Measurements from ENCODE around the gene TAS2R13.

Gene TAS2R13, protein sequence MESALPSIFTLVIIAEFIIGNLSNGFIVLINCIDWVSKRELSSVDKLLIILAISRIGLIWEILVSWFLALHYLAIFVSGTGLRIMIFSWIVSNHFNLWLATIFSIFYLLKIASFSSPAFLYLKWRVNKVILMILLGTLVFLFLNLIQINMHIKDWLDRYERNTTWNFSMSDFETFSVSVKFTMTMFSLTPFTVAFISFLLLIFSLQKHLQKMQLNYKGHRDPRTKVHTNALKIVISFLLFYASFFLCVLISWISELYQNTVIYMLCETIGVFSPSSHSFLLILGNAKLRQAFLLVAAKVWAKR

GRCh38 chr12:10909462-10909861 is at the start of gene TAS2R13:
TSS of gene TAS2R13 (minus strand) at chr12:10909562. CDS start at chr12:10909298, 264 bp downstream.
- no peak for DNase-seq (ENCODE audit: low read depth, low spot score)
- H3K27ac ChIP-seq: no peak within 1 kb of the TSS

DNA sequence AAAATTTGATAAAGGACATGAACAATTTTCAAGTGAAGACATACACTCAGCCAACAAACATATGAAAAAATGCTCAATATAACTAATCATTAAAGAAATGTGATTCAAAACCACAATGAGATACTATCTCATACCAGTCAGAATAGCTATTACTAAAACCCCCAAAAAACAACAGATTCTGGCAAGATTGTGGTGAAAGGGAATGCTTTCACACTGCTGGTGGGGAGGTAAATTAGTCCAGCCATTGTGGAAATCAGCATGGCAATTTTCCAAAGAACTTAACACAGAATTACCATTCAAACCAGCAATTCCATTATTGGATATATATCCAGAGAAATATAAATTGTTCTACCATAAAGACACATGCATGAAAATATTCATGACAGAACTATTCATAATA is 48.4 kb upstream of the TAS2R13 start:
- no peak for DNase-seq (ENCODE audit: low read depth, low spot score)
- no peak overlapping the region for H3K27ac ChIP-seq

DNA sequence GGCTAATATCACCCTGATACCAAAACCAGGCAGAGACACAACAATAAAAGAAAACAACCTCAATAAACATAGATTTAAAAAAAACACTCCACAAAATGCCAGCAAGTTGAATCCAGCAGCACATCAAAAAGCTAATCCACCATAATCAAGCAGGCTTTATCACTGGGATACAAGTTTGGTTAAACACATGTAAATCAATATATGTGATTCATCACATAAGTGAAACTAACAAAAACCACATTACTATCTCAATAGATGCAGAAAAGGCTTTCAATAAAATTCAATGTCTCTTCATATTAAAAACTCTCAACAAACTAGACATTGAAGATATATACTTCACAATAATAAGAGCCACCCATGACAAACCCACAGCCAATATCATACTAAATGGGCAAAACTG is 46.7 kb upstream of the TAS2R13 start:
- H3K27ac ChIP-seq: no peak overlapping the region
- DNase-seq (ENCODE audit: low read depth, low spot score): no peak

DNA sequence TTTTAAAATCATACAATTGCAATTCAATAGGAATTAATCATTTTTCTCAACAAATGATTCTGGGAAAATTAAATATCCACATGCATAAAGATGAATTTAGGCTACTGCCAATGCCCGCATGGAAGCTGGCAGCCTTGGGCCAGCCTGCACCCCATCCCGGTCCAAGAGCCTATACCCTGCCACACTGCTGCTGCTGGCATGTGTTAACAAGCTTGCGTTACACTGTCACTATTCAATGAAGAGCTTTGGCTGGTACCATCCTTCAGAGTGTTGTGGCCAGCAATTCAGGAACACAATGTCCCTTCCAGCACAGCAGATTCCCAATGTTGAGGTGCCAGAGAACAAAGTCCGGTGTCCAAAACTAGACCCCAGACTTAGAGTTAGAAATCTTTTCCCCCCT is 43.3 kb upstream of the TAS2R13 start:
- no peak for DNase-seq (ENCODE audit: low read depth, low spot score)
- H3K27ac ChIP-seq: no peak overlapping the region

DNA sequence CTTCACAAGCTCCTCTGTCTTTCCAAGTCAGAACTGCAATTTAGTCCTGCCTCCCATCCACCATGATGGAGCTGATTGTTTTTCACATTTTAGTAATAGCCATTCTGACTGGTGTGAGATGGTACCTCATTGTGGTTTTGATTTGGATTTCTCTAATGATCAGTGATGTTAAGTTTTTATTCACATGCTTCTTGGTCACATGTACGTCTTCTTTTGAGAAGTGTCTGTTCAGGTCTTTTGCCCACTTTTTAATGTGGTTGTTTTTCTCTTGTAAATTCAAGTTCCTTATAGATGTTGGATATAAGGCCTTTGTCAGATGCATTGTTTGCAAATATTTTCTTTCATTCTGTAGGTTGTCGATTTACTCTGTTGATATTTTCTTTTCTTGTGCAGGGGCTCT is 33.8 kb upstream of the TAS2R13 start:
- peak overlapping the region; percentile 84 for H3K27ac ChIP-seq
- DNase-seq (ENCODE audit: low read depth, low spot score): no peak

DNA sequence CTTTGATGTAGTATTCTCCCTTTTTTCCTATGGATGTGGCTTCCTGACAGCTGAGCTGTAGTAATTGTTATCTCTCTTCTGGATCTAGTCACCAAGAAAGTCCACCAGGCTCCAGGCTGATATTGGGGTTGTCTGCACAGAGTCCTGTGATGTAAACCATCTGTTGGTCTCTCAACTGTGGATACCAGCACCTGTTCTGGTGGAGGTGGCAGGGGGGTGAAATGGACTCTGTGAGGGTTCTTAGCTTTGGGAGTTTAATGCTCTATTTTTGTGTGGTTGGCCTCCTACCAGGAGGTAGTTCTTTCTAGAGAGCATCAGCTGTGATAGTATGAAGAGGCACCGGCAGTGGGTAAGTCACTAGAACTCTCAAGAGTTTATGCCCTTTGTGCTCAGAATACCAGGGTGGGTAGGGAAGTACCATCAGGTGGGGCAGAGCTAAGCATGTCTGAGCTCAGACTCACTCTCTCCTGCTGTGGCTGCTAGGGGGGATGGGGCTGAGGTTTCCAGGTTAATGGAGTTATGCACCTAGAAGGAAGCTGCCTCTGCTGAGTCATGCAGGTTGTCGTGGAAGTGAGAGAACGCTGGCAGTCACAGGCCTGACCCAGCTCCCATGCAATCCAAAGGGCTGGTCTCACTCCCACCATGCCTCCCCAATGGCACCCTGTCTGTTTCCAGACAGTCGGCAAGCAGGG is 32.7 kb upstream of the TAS2R13 start:
- DNase-seq (ENCODE audit: low read depth, low spot score): peak; percentile 91

GRCh38 chr12:10941369-10941768 is 32.0 kb upstream of the TAS2R13 start:
- DNase-seq (ENCODE audit: low read depth, low spot score): no peak
- peak overlapping the region; percentile 84 for H3K27ac ChIP-seq

More for the DNA sequence above, 32.7 kb upstream of the TAS2R13 start:
- peak overlapping the region; percentile 84 for H3K27ac ChIP-seq

GRCh38 chr12:10940389-10940788 is 31.0 kb upstream of the TAS2R13 start:
- H3K27ac ChIP-seq: peak overlapping the region; percentile 84
- peak; percentile 88 for DNase-seq (ENCODE audit: low read depth, low spot score)

DNA sequence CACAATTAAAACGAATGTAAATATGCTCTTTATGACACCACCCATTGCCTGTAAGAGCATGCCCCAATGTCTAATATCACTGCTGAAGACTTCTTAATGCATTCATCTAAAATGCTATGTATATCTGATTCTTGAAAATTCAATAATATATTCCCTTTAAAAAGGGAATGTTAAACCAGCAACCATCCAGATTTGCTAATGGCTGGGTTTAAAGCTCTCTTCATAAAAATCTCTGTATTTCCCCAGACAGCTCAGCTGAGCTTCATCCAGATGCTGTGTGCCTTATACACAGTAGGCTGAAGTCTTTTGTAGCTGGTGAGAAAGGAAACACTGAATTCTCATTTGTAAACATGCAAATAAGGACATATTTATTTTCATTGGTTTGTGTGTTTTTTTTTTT is 29.8 kb upstream of the TAS2R13 start, which contains the start of gene TAS2R14:
Gene TAS2R14, minus strand, starts transcription at position 101 of the 400 bp plus-strand sequence. Its CDS starts 56 bp downstream, at position 45.
- no peak for DNase-seq (ENCODE audit: low read depth, low spot score)
- H3K27ac ChIP-seq: peak within 1 kb of the TSS; percentile 84

DNA sequence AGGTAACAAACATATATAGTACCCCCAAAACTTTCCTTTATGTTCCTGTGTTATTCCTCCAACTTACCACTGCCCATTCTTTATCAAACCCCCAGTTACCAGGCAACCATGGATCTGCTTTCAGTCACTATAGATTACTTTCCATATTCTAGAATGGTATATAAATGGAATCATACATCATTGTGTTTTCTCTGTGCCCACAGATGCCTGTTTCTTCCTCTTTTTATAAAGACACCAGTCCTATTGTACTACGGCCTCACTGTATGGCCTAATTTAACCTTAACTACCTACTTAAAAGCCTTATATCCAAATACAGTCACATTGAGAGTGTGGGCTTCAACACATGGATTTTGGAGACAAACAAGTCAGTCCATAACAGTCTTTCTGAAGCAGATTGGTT is 27.1 kb upstream of the TAS2R13 start:
- no peak for DNase-seq (ENCODE audit: low read depth, low spot score)
- no peak overlapping the region for H3K27ac ChIP-seq

GRCh38 chr12:10928746-10929286 is 19.5 kb upstream of the TAS2R13 start, which contains the start of gene PRH2:
TSS of gene PRH2 (plus strand) at chr12:10929236. CDS start at chr12:10929274, 38 bp downstream.
- H3K27ac ChIP-seq: no peak within 1 kb of the TSS
- no peak for DNase-seq (ENCODE audit: low read depth, low spot score)

DNA sequence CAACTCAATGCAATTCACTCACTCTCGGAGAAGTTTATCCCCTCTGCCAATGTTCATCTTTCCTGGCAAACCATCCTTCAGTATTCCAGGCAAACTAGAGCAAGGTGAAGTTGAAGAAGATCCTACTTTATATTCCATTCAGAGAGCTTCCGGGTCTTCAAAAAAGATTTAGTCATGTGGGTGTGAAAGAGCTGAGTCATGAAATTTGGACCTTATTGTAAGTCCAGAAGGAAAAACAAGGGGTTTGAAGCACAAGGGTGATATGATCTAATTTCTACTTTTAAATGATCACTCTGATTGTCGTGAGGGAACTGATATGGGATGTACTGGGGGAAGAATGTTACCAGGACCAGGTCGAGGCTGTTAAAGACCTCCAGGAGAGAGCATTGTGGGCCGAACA is 16.9 kb upstream of the TAS2R13 start:
- H3K27ac ChIP-seq: no peak overlapping the region
- no peak for DNase-seq (ENCODE audit: low read depth, low spot score)

- H3K27ac ChIP-seq: no peak overlapping the region
- DNase-seq (ENCODE audit: low read depth, low spot score): no peak
Measured at GRCh38 chr12:10919809-10920208, 10.4 kb upstream of the TAS2R13 start.

GRCh38 chr12:10910380-10910779 is 1.0 kb upstream of the TAS2R13 start:
- H3K27ac ChIP-seq: no peak overlapping the region
- no peak for DNase-seq (ENCODE audit: low read depth, low spot score)

GRCh38 chr12:10904686-10905085 is 4.7 kb downstream of the TAS2R13 start:
- DNase-seq (ENCODE audit: low read depth, low spot score): no peak
- no peak overlapping the region for H3K27ac ChIP-seq

DNA sequence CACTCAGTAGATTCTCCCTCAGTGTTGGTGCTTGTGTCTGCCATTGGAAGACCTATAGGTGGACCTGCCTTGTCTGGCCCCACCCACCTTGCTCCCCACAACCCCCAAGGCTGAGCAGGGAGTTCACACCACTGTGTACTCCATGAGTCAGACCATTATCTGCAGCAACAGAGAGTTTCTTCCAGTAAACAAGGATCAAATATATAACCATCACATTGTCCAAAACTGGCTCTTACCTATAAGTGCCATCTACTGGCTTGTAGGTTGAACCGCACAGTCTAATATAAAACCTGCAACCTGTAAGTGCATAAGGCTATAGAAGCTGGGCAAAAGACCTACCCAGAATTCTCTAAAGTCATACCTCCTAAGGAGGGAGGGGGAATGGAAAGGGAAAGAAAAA is 7.9 kb downstream of the TAS2R13 start:
- DNase-seq (ENCODE audit: low read depth, low spot score): peak; percentile 14
- H3K27ac ChIP-seq: no peak overlapping the region

DNA sequence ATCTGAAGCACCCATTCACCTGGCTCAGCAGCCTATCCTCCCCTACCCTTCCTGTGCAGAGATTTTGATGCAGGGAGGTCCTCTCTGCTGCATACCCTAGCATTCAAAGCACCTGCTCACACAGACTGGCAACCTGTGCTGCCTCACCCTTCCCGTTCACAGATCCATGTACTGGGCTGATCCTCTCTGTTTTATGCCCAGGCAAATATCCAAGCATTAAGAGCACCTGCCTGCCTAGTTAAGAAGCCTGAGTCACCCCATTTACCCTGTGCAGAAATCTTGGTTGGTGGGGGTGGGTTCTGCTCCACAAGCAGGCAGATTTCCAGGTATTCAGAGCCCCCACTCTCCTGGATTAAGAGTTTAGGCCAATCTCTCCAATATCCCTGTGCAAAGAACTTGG is 8.4 kb downstream of the TAS2R13 start:
- DNase-seq (ENCODE audit: low read depth, low spot score): no peak
- no peak overlapping the region for H3K27ac ChIP-seq

DNA sequence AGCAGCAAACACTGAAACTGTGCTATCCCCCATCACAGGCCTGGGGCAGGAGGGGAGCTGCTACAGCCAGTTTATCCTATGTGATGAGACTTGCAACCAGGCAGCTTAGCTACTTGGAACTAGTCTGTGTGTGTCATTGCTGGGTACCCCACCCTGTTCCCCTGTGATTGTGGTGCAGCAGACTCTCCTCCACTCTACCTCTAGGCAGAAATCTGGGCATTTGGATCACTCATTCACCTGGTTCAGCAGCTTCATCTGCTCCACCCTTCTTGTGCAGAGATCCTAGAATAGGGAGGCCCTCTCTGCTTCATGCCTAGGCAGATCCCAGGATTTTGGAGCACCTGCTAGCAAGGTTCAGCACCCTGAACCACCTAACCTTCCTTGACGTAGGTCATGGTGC is 8.8 kb downstream of the TAS2R13 start:
- no peak overlapping the region for H3K27ac ChIP-seq
- DNase-seq (ENCODE audit: low read depth, low spot score): no peak

- no peak for DNase-seq (ENCODE audit: low read depth, low spot score)
- H3K27ac ChIP-seq: no peak overlapping the region
Measured at GRCh38 chr12:10896854-10897253, 12.5 kb downstream of the TAS2R13 start.

GRCh38 chr12:10891937-10892336 is 17.4 kb downstream of the TAS2R13 start:
- no peak overlapping the region for H3K27ac ChIP-seq
- DNase-seq (ENCODE audit: low read depth, low spot score): no peak

DNA sequence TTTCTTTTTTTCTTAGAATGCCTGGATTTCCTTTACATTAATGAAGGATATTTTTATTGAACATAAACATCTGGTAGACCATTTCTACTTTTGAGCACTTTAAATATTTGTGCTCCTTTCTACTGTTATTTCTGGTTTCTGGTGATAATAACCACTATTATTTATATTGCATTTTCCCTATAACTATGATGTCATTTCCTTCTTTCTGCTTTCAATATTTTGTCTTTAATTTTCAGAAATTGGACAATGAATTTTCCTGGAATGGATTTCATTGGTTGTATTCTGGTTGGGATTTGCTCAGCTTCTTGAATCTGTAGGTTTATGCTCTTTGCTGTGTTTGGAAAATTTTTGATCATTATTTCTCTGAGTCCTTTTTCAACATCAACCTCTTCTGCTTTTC is 20.1 kb downstream of the TAS2R13 start:
- DNase-seq (ENCODE audit: low read depth, low spot score): no peak
- H3K27ac ChIP-seq: no peak overlapping the region
